Esophagus mucosa (tissue), 1 donor: ENCODE results near the gene HIP1. TPM values are rescaled to one million over a fixed set of nuclear protein-coding genes. Genes with fewer than 3 reads are reported as not detected.
"Not testable (repeated sequence)": the region's sequence is repeated elsewhere in the genome, so short reads cannot be mapped to it uniquely, and the experiment has no call there.

Experiments used
- ATAC-seq: fragments of 200-7000 bp; cut with Tn5 transposase; one replicate; pipeline ENCODE4 v1.9.1; 2020
- total RNA-seq: library from RNA; stranded (reverse); gene quantifications from one replicate; pipeline ENCODE4 v1.2.4, GENCODE V29; 2023
- donor health status: DM: yes; HTN: yes; CAD: no.

Gene HIP1
- total RNA-seq, 1 donor from 2014 or later = 5.4 TPM

DNA sequence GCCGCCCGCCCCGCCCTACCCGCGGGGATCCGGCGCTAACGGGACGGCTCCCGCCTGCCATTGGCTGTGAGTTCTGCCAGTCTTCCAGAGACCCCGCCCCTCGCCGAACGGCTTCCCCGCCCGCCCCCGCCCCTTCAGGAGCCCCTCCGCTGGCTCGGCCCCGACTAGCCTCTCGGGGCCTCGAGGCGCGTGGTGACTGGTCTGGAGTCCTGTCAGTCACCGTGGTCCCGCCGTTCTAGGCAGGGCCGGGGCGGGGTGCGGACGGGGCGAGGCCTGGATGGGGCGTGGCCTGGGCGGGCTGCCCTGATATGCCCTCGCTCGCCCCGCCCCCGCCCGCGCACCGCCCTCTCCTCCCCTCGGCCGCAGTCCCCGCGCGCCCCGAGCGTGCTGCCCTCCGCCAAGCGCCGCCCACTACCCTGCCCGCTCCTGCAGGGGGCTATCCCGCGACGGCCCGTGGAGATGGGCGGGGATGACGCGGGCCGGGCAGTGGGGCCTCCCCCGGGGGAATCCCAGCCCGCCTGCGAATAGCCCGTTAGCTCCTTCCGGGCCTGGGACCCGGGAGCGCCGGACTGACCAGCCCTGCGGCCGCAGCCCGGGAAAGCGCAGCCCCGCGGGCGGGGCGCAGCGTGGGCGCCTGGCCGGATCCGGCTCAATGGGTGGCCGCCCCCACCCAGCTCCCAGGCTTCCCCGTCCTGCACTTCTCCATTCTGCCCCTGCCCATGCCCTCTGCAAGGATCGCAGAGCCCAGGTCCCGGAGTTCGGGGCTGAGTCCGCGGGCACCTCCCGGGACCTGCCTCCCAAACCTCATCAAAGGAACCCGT is 444 bp upstream of the HIP1 start:
- peak; percentile 100 for ATAC-seq

DNA sequence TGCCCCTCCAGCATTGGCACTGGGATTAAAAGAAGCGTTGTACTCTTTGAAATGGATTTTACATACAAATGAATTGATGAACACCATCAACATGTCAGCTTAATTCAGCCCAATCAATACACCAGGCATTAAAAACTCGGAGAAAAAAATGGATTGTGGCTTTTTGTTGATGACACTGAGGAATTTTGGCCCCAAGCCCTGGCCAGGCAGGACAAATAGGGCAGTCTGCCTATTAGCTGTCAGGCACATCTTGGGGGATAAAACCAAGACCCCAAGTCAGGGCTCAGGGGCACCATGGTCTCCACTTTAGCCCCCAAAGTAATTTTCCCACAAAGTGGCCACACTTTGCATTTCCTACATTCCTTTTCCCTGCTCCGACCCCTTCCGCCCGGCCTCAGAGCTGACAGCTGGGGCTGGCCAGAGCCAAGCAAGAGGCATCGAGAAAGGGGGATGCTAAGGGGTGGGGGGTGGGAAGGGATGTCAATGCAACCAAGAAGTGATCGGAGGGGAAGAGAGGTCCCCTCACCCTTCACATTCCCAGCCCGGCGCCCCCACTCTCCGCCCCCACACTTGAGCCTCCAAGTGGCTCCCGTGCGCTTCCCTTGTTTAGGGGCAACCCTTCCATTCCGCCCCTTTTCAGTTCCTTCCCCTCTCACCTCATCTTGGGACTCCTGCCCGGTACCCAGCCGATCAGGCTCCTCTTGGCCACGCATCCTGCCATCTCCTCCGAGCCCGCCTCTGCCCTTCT is 711 bp downstream of the HIP1 start:
- ATAC-seq = no peak

DNA sequence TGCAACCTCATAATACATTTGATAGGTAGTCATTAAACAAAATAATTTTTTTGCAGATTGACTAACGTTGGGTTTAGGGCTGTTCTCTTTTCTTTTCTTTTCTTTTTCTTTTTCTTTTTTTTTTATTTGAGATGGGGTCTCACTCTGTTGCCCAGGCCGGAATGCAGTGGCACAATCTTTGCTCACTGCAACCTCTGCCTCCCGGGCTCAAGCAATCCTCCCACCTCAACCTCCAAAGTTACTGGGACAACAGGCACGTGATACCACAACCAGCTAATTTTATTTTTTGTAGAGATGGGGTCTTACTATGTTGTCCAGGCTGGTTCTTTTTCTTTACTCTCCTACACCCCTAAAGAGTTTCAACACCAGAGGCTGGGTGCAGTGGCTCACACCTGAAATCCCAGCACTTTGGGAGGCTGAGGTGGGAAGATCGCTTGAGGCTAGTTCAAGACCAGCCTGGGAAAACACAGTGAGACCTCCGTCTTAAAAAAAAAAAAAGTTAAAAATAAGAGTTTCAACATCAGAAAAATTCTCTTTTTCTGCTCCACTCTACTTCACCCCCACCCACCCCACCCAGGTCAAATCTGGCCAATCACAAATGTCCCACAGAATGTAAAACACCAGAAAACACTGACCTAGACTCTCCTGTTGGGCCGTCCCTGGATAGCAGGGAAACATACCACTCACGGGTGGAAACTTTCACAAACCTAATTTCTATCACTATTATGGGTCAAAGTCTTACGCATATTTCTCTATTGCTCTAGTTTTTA is 3.0 kb downstream of the HIP1 start:
- ATAC-seq = no peak

DNA sequence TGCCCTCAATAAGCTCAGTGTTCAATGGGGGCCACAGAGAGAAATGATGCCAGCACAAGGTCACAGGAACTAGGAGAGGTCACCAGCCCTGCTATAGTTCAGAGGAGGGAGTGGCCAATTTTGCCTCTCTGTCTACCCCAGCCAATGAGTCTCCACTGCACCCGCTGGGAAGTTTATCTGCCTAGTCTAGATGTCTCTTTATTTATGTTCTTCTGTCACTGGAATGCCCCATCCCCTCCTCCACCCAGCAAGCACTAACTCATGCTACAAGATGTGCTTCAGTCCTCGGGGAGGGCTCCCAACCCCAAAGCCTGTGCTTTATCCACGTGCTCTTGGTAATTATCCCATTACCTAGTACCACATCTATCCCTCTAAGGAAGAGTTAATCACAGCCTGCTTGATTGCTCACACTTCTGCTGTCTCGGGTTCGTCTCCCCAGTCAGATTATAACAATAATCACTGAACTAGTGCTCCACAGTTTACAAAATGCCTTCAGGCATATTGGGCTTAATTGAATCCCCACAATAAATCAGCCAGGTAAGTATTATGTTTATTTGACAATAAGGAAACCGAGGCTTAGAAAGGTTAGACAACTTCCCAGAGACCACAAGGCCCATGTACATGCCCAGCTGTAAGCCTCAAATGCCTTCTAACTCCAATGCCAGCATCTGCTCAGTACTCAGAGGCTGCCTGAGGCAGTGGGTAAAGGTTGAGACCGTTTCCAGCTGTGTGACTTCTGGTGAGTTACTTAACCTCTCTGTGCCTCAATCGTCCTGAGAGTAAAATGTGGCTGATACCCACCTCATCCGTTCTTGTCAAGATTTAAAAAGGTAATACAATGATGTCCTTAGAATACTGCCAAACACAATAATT is 3.9 kb downstream of the HIP1 start:
- no peak for ATAC-seq

DNA sequence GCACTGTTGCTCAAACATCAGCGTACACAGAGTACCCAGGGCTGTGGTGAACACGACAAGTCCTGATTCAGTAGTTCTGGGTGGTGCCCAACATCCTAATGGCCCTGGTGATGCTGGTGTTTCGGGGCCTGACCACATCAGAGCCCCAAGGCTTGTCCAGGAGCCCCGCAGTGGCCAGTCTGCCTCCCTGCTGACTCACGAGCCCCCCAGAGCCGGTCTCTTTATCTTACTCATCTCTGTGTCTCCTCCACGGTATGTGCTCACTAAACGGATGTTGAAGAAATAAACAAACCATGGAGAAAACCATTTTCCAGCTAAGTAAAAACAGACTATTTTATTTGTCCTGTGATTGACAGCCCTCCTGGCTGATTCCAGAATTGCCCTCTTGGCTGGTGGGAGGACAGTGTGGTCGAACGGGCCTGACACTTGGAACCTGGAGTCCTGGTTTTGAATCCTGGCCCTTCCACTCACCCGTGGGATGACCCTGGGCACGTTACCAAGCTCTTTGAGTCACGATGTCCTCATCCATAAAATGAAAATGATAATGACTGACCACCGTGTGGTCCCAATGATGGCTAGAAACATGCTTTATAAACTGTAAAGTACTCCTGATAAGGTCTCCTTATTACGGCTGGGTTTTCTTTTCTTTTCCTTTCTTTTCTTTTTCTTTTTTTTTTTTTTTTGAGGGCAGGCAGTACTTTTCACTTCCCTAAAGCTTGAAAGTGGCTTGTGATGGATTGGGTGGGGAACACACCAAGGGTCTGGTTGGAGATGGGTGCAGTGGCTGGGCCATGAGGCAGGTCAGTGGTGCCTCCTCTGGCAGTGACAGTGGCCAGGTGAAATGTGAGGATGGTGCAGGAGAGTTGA is 5.7 kb downstream of the HIP1 start:
- no peak for ATAC-seq

DNA sequence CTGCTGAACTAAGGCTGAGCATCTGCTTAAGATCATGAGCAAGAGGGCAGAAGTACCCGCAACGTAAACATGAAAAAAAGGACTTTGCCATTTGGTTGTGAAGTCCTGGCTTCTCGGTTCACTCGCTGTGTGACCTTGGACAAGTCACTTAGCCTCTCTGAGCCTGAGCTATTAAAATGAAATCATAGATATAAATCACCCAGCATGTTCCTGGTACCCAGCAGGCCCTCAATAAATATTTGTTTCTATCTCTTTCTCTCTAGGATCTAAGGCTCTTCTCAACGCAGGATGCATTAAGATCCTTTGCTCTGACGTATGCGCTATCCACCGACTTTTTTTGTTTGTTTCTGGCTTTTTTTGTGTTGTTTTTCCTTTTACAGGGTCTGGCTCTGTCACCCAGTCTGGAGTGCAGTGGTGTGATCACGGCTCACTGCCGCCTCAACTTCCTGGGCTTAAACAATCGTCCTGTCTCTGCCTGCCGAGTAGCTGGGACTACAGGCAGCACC is 6.7 kb downstream of the HIP1 start:
- ATAC-seq = no peak

DNA sequence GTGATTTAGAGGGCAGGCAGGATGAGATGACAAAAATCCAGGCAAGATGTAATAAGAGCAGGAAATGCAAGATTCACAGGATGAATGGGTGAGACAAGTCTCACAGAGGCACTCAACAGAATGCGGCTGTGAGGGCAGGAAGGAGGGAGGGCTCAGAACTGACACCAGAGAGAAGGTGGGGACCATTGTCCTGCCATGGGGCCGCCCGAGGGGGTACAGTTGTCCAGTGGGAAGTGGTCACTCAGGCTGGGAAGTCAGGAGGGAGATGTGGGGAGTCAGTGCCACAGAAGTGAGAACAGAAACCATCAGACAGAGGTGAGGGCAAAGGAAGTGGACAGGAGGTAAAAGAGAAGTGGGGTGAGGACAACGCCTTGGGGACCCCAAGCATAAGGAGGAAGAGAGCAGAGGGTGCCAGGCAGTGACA is 8.9 kb downstream of the HIP1 start:
- no peak for ATAC-seq

DNA sequence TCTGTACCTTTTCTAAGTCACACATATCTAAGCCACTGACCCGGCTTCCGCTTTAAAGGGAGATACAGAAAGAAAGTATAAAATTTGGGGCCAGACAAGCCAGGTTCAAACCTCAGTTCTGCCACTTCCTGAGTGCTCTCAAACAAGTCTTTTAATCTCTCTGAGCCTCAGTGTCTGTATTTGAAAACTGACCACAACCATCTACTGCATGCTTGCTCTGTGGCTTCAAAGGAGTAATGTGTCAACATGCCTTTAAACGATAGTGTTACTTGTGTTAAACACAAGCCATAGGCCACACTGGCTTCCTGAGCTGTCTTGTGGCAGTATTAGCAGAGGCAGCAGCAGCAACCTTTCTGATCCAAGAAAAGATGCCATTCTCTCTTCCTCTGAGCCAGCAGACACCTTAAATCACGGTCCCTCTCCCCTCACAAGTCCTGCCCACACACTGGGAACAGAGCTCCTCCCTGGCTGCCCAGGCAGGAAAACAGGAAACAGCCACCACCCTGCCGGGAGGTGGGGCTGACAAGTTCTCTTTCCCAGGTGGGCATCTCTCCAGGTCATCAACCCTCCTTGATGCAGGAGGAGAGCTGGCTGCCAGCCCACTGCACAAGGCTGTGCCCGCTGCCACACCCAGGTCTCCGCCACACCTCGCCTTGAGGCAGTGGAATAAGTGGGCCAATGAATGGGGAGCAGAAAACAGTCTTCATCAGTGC is 10.7 kb downstream of the HIP1 start:
- peak; percentile 93 for ATAC-seq

DNA sequence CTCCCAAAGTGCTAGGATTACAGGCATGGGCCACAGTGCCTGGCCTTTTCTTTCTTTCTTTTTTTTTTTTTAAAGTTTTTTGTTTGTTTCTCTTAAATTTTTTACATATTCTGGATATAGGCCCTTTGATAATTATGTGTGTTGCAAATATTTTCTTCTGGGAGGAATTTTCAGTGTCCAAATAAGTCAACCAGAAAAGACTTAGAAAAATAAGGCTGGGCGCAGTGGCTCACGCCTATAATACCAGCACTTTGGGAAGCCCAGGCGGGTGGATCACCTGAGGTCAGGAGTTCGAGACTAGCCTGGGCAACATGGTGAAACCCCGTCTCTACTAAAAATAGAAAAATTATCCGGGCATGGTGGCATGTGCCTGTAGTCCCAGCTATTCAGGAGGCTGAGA is 11.4 kb downstream of the HIP1 start:
- ATAC-seq = not testable (repeated sequence)

DNA sequence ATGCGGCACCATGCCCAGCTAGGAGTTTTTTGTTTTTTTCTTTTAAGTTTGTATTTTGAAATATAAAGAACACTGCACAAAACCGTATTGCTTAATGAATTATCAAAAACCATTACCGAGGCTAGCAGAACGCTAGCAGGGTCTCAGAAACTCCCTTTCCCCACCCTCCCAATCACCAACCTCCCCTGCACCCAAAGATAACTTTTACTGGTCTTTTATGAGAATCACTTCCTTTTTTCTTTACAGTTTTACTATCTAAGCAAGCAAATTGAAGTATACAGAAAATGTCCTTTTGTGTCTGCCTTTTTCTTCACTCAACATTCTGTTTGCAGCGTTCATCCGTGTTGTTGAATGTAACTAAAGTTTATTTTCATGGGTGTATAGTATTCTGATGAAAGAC is 13.4 kb downstream of the HIP1 start:
- ATAC-seq = no peak

DNA sequence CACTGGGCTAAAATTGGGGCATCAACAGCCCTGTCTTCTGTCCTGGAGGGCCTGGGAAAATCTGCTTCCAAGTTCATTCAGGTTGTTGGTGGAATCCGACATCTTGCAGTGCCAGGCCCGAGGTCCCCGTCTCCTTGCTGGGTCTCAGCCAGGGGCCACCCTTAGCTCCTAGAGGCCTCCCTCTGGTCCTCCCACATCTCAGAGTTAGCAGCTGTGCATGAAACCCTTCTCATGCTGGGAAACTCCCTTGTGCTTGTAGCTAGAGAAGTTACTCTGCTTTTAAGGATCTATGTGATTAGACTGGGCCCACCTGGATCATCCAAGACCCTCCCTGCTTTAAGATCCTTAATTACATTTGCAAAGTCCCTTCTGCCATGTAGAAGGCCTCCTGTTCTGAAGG is 15.3 kb downstream of the HIP1 start:
- ATAC-seq = no peak

DNA sequence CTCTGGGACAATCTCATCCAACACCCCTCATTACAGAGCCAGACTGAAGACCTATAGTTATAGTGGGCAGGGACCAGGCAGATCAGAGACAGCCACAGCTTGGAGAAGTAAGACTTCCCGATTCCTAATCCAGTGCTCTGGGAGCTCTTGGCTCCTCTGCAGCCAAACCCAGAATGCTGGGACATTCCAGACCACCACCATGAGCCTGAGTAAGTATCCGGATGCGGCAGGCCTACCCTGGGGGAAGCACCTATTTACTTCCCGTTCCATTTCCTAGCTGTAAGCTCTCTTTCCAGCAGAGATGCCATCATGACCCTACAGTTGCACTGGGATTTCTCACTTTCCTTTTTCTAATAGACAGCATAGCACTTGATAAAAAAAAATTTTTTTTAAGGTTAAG is 16.4 kb downstream of the HIP1 start:
- ATAC-seq = no peak

DNA sequence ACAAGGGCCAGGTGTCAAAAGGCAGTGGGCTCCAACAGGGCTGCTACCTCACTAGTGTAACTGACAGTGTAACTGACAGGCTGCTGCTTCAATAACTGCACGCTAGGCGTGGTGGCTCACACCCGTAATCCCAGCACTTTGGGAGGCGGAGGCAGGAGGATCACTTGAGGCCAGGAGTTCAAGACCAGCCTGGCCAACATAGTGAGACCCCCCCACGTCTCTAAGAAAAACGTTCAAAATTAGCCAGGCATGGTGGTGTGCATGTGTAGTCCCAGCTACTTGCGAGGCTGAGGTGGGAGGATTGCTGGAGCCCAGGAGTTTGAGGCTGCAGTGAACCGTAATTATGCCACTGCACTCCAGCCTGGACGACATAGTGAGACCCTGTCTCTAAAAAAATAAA is 16.8 kb downstream of the HIP1 start:
- ATAC-seq = not testable (repeated sequence)

DNA sequence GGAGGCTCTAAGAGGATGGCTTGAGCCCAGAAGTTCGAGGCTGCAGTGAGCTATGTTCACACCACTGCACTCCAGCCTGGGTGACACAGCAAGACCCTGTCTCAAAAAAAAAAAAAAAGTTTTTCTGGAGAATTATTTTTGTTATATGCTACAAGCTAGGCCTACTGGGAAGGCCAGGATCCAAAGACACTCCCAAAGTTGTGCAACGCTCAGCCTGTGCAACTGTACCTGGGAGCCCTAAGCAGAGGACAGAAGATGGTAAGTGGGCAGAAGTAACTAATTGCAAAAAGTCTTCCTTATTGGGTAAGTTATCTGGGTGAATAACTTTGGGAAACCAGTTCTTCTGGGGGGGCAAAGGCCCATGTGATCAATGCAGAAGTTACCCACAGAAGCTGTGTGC is 17.3 kb downstream of the HIP1 start:
- peak; percentile 32 for ATAC-seq

DNA sequence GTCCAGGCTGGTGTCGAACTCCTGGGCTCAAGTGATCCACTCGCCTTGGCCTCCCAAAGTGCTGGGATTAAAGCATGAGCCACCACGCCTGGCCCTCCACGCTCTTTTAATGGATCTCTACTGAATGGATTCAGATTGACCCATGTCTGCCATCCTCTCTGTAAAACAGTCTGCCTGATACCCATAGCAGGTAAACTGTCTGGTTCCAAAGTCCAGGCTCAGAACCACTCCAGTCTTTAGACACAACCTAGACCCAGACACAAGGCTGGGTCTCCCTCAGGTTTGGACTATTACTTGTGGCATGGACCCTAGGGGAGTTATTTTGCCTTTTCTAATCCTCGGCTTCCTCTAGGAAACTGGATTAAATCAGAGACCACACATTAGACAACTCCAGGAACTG is 19.1 kb downstream of the HIP1 start:
- no peak for ATAC-seq

DNA sequence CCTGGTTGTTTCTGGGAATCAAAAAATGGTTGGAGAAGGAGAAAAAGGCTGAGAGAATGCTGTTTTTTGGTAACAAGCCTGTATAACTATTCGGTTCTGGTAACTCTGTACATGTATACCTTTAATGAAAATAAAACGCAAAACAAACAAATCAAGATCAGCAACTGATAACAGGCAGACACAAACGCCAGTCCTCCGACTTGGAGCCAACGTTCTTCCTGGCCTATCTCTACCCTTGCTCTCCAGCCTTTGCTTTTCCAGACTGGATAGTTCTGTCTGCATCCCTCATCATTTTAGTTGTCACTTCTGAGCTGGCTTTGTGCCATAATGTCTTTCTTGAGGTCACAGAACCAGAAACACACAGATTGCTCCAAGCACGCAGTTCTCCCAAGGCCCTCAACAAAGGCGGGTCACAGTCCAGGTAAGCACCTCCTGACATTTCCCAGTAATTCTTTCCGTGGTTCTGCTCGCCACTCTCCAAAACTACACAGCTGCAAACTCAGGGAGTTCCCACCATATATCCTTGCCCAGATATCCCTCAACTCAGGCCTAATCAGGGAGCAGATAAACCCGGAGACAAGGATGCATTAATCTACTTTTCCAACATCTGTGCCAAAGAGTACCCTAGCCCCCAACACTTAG is 20.2 kb downstream of the HIP1 start:
- ATAC-seq = no peak

DNA sequence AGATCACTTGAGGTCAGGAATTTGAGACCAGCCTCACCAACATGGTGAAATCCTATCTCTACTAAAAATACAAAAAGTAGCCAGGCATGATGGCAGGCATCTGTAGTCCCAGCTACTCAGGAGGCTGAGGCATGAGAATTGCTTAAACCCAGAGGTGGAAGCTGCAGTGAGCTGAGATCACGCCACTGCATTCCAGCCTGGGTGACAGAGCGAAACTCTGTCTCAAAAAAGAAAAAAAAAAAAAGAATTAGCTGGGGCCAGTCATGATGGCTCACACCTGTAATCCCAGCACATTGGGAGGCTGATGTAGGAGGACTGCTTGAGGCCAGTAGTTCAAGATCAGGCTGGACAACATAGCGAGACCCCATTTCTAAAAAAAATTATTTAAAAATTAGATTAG is 21.0 kb downstream of the HIP1 start:
- ATAC-seq = not testable (repeated sequence)

DNA sequence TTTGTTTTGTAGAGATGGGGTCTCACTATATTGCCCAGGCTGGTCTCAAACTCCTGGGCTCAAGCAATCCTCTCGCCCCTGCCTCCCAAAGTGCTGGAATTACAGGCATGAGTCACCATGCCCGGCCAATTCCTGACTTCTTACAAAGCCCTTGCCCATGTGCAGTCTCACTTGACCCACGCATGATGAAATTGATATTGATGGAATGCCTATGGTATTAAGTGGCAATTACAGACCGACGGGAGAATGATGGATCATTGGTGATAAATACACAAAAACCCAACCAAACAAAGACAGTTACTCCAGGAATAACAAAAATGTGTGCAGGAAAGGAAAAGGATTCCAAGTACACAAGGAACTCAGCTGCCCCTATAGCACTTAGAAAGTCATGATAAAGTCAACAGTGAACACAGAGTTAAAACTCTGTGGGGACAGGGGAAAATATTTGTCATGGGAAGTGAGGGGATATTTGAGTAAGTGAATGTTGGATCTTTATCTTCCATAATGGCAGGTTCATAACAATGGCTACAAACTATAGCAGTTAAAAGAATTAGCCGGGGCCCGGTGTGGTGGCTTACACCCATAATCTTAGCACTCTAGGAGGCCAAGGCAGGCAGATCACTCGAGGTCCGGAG is 21.6 kb downstream of the HIP1 start:
- ATAC-seq = no peak

DNA sequence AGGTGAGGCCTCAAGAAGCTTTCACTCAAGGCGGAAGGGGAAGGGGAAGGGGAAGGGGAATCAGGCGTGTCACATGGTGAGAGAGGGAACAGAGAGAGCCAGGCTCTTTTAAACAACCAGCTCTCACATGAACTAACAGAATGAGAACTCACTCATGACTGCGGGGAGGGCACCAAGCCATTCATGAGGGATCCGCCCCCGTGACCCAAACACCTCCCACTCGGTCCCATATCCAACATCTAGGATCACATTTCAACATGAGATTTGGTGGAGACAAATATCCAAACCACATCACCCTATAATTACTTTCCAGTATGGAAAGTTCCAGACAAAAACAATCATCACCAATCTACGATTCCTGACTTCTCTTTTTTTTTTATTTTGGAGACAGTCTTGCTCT is 22.9 kb downstream of the HIP1 start:
- ATAC-seq = no peak
